HG03558 (cell line): ENCODE measurements around the gene PRSS22.

ENCODE experiments used
- ATAC-seq: cut with Tn5 transposase; IDR thresholded peaks from one replicate; pipeline ENCODE4 v1.9.1; 2021; ENCODE audit warnings: moderate number of reproducible peaks; ENCODE audit not compliant: unreplicated experiment; ENCODE audit errors: extremely low read depth

PRSS22 gene

DNA sequence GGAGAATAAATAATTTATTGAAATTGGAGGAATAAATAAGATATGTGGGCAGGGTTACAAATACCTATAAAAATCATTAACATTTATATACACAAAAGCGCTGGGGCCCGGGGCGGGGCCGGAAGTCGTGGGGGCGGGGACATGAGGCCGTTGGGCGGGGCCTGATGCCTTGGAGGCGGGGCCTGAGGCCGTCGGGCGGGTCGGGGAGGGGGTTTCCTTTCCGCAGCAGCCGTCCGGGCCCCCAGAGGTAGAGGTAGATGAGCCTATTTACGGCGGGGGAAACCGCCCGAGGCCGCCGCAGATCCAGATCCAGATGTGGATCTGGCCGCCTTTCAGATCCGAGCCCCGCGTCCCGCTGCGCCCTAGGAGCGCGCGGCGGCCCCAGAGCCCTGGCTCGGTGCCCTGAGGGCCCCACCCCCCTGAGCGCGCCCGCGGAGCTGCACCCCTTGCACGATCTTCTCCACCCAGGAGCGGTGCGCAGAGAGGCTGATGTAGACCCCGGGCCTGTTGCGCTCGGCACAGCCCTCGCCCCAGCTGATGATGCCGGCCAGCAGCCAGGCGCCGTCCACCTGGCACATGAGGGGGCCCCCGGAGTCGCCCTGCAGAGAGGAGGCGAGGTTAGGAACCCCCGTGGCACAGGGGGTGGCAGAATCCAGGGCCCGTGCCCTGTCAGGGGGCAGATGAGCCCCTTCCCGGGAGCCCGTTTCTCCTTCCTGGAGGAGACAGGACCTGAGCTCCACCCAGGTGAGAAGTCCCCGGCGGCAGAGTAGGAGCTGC lies 5.1 kb downstream of the PRSS22 start:
- ATAC-seq, result no peak

DNA sequence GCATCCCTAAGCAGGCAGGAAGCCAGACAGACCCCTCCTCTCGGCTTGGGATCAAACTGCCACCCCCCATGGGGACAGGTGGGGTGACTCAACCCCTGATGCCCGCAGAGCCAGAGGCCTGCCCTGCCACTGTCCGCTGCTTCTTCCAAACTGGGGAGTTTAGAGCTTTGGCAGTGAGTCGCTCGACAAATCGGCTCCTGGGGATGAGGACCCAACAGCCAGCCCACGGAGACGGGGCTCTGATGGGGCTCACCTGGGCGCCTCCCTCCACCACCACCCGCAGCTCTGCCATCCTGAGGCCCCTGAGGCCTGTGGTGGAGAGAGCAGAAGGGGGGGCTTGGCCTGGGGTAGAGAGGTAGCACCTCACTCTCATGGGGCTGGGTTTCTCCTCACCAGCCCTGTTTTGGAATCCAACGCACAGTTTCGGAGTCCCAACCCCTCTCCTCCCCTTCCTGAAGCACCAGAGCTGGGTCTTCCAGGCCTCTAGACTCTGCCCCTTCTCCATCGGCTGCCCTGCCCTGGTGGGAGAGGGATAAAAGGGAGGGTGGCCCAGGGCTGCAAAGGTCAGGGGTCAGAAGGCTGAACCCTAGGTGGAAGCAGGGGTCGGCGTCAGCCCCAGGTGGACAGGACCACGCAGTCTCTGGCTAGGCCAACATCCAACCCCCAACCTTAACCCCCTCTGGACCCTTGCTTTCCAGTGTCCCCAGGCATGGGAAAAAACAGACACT lies 5.8 kb downstream of the PRSS22 start:
- ATAC-seq, result no peak

DNA sequence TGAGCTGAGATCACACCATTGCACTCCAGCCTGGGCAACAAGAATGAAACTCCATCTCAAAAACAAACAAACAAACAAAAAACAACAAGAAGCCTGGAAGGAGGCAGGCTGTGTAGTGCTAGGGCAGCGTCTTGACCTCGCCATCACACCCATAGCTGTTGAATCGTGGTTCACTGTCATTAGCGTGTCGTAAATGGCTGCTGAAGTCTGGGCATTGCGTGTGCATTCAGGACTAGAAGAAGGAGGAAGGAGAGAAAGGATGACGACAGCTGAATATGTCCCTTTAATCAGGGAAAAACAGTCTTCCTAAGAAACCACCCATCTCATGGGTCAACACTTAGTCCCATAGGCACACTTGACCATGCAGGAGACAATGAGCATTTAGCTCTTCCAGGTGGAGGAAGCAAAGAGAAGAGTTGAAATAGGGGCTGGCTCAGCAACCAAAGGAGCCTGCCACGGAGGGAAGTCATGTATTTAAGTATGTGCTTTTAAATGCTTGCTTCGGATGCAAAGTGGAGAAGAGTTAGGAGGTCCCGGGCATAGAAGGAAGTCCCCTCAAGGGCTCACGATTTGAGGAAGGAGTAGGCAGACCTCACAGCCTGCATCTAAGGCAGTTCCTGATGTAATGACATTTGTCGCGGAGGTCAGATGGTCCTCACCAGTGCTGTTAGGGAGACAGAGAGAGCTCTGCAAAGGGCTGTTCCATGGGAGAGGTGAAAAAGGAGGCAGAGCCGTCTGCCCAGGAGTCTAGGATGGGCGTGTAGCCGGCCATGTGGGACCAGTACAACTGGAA lies 8.8 kb downstream of the PRSS22 start:
- no peak for ATAC-seq

DNA sequence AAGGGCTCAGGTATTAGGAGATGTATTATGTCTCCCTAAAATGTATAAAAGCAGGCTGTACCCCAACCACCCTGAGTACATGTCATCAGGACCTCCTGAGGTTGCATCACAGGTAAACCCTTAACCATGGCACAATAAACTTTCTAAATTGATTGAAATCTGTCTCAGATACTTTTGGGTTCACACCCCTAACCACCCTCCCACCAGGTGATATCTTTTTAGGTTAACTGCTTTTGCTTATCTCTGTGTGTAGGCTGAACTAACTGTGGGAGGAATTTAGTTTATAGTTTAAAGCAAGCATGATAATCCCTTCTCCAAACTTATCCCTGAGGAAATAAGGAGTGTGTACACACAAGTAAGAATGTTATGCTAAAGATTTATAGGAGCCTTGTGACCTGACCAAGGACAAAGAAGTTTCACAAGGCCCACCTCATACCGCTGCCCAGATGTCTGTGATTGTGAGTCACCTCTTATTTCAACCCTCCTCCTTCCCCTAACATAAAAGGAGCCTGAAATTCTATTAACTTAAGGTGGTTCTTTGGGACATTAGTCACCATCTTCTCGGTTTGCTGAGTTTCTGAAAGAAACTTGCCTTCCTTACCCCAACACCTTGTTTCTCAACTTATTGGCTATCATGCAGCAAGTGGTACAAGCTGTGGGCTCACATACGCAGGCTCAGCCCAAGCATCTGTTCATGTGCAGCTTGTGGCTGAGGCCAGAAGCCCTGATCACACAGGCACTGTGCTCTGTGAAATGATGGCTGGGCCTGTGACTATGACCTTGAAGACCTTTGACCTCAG lies 11.3 kb downstream of the PRSS22 start:
- no peak for ATAC-seq

DNA sequence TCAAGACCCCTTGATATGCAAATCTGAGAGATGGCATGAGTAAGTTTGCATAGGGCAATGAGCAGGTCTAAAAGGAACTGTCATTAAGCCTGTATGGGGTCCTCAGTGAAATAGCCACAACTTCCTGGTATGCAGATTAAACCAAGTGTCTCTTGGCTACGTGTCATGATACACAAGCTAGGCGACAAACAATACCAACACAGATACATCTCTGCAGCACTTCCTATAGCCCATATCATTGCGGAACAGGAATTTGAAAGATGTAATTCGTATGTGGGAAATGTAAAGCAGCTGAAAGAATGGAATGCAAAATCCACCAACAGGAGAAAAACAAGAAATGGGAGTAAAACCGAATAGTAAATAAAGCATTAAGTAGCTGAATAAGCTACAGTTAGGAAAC lies 12.9 kb downstream of the PRSS22 start:
- no peak for ATAC-seq

DNA sequence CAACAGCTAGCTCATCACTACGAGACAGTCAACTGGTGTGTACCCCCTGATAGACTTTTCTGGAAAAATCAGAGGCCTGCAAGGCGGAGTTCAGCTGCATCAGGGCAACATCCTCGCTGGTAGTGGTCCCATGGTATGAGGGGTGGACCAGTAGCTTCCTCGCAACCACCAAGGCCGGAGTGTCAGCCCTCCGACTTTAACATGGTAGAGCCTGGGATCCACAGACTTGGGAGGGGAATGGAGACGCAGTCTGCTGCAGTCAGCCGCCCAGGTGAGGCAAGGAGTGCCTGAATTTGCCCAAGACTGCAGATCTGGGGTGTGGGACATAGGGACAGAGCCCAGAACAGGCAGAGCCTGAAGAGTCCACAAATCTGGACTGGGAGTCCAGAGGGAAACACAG lies 14.4 kb downstream of the PRSS22 start:
- ATAC-seq, result no peak

DNA sequence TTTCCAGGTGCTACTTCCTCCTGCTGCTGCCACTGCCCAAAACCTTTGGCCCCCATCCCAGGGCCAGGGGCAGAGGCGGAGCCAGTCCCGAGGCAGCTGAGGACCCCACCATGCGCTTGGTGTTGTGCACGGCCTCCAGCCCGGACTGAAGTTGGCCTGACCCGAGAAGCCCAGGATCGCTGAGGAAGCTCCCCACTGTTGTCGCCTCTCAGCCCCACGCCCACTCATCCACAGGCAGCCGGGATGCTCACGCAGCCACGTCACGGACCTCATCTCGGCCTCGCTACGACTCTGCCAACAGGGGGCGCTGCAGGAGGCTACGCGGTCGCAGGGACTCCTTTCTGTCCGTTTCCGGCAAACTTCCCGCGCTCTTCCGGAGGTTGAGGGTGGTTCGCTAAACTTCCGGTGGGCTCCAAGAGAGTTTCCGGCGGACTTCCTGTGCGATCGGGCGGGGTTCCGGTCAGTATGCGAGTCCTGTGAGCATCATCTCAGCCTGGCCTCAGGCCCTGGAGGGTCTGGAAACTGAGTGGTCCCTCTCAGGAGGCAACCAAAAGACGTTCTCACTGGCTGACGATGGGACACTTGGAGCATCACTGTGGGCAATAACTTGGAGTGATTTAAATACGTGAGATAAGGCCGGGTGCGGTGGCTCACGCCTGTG lies 15.5 kb downstream of the PRSS22 start:
- no peak for ATAC-seq

DNA sequence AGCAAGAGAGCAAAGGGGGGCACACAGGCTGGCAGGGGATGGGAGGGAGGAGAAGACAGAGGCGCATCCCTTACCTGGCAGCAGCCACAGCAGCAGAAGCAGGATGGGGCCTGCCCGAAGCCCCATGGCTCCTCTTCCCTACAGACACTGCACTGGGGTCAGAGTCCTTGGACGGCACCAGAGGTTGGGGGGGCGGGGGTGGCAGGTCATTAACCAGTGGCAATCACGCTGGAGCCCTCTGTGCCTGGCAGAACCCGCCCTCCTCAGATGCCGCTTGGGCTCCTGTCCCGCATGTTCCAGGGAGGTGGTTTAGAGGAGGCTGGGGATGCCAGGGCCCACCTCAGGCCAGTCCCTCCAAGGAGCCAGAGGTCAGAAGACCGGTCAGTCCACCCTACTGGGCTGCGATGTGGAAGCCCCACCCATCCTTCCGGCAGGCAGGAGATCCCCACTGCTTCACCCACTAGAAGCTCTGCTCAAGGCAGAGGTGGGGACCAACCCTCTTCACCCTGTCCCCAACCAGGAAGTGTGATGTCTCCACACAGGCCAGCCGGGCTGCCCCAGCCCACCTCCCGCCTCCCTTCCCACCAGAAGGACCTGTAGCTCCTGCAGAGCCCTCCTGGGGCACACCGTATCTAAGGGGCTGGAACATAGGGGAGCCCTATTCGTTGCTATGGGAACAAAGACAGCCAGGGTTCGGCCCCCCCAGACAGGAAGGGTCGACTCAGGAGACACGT lies 16.2 kb downstream of the PRSS22 start:
- ATAC-seq, result no peak

DNA sequence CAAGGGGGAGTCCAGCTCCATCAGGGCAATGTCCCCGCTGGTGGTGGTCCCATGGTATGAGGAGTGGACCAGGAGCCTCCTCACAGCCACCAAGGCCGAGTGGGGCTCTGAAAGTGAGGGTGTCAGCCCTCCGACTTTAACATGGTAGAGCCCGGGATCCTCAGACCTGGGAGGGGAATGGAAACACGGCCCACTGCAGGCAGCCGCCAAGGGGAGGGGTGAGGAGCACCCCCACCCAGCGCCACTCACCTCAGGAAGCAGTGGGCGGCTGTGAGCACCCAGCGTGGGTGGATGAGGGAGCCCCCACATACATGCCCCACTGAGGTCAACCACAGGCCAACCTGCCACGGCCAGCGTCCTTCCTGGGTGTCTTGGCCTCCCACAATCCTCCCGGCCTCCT lies 17.1 kb downstream of the PRSS22 start:
- no peak for ATAC-seq

DNA sequence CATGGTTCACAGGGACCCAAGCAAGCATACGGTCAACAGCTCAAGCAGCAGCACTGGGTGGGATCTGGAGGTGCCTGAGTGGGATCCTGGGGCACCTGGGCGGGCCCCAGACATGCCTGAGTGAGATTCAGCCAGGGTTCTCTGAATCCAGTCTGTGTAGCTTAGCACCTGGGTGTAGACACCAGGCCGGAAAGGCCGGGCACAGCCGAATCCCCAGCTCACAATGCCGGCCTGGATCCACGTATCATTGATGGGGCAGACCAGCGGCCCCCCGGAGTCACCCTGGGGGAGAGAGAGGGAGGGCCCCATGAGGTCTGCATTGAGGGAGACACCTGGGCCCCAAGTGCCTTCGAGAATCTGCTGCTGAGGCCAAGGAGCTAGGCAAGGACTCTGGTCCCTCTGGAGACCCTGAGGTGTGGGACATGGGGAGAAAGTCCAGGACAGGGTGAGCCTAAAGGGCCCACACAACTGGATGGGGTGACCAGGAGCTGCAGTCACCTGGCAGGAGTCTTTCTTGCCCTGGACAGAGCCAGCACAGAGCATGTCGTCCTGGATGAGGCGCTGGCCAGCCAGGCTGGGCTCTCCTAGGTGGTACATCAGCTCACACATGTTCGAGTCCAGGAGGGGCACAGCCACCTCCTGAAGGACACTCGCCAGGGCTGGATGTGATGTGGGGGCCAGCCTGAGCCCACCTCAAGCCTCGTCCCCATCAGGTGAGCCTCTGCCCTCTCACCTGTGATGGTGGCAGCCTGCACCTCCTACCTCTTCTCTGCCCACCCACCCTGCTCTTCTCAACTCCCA lies 18.1 kb downstream of the PRSS22 start:
- no peak for ATAC-seq

DNA sequence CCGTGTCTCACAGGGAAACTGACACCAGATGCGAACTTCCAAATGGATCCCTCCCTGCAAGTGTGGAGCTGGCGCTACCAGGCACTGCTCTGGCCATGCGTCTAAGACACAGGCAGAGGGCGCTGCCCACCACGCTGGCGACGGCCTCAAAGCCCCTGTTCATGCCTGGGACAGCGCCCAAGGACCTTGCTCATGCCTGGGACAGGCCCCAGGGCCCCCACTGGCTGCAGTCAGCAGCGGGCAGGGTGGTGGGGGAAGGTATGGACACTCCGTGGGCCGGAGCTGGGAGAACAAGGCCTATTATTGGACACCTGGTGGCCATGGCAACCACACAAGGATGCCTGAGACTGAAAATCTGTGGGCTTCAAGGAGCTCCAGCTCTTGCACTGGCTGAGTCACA lies 19.0 kb downstream of the PRSS22 start:
- ATAC-seq, result no peak

DNA sequence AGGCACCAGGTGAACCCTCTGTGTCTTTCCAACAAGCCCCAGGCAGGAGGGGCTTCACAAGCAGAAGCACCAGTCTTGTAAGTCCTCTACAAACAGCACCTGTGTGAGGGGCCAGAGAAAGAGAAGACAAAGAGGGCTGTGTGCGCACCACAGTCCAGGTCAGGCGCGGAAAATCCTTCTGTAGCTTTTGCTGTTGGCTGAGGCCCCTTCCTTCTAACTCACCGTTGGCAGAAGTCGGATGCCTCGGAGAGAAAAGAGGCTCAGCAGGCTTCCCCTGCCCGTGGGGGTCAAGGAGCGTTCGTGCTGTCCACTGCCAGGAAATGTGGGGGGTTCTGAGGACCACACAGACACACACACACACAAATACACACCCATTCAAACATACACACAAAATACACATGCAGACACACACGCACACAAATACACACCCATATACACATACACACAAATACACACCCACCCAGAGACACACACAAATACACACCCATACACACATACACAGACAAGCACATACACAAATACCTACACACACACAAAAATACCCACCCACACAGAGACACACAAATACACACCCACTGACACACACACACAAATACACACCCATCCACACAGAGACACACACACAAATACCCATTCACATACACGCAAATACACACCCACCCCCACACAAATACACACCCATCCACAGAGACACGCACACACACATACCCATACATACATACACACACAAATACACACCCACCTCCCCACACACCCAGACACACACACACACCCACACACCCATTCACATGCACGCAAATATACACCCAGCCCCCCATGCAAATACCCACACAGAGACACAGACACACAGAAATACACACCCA lies 21.1 kb downstream of the PRSS22 start:
- ATAC-seq, result no peak

DNA sequence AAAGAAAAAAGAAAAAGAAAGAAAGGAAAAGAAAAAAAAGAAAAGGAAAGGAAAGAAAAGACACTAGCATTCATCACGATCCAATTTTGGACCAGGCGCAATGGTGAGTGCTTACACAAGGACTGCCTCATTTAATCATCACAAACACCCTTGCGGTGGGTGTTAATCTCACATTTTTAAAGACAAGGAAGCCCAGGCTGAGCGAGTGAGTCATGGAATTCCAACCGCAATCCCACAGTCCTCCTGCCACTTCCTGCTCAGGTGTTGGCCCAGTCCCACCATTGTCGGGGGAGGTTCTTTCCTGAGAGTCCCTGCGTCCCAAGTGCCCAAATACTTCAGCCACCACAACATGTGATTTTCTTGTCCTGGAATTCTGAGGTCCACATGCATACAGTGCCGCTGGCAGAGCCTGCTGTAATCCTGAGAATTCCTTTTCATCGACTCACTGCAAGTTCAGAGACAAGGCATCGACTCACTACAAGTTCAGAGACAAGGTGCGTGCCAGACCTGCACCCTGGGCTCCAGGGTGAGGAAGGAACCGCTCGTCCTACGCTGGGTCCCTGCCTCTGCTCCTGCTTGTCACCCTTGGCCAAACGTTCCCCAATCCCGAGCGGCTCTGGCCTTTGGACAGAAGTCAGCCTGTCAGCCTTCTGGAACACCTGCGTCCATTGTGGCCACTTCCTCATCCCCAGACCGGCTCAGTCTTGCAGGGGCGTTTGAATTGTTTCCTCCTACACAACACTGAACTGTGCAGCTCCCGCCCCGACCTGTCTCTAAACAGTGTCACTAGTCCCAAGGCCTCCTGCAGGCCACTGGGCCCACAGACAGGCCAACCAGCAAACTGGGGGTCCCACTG lies 22.1 kb downstream of the PRSS22 start:
- no peak for ATAC-seq

DNA sequence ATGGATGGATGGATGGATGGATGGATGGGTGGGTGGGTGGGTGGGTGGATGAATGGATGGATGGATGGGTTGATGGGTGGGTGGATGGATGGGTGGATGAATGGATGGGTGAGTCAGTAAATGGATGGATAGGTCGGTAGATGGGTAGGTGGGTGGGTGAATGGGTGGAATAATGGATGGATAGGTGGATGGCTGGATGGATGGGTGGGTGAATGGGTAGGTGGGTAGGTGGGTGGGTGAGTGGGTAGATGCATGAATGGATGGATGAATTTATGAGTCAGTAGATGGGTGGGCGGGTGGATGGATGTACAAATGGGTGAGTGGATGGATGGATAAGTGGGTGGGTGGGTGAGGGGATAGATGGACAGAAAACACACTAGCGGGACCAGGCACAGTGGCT lies 23.0 kb downstream of the PRSS22 start:
- no peak for ATAC-seq

DNA sequence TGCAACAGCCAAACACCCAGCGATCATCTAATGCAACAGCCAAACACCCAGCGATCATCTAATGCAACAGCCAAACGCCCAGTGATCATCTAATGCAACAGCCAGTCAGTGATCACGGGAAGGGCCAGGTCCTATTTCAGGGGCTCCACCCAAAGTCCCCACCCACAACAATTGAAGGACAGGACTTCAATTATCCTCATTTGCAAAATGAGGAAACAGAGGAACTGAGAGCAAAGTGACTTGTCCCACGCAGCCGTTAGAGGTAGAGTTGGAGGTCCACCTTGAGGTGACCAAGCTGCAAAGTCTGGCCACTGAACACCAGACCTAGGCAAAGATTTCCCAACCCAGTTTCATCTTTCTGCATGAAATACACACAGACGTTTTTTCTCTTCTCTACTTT lies 24.2 kb downstream of the PRSS22 start:
- ATAC-seq, result no peak

DNA sequence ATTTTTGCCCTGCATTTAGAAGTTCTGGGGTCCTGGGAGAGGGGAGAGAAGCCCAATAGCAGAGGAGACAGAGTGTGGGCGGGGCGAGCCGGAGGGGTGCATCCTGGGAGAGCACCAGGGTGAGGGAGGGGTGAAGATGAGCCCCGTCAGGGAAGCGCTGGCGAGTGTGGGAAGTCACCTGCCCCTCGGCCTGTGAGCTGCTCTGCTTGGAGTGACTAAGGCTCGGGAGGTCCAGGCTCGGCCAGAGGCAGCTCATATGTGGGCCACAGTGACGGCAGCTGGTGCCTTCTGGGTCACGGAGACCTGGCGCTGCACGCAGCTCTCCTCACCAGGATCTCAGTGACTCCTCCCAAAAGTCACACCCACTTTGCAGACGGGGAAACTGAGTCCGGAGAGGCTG lies 26.8 kb downstream of the PRSS22 start:
- no peak for ATAC-seq

DNA sequence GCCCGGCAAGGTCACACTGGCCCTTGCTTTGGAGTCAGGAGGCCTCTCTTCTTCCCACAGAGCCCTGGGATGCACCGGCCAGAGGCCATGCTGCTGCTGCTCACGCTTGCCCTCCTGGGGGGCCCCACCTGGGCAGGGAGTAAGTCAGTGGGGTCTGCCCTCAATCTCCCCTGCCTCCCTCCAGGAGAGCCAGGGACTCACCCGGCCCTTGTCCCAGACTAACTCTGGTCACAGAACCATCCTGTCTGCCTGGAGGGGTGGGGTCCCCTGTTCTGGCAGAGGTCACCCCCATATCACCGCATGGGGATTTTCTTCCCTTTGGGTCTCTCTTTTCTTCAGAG lies 27.6 kb downstream of the PRSS22 start:
- no peak for ATAC-seq
